Stomach smooth muscle (tissue), 2 donors: ENCODE results near the gene CLEC3B.

Source experiments
- H3K27ac ChIP-seq: one replicate; pipeline ENCODE4 v1.7.0; 2013; ENCODE audit warnings: mild to moderate bottlenecking, low read length, inconsistent platforms
- H3K27me3 ChIP-seq, 2 donors: one replicate each; pipeline ENCODE4 v1.7.0; 2013; ENCODE audit warnings: low read length in 2 of 2; ENCODE audit not compliant: insufficient read depth in 2 of 2, control insufficient read depth in 1 of 2
- H3K36me3 ChIP-seq, 2 donors: one replicate each; pipeline ENCODE4 v1.7.0; 2013; ENCODE audit warnings: low read length in 2 of 2; ENCODE audit not compliant: control insufficient read depth in 2 of 2, insufficient read depth in 2 of 2
- H3K4me1 ChIP-seq: one replicate; pipeline ENCODE4 v1.7.0; 2013; ENCODE audit warnings: low read length; ENCODE audit not compliant: control insufficient read depth, insufficient read depth
- H3K4me3 ChIP-seq, 2 donors: one replicate each; pipeline ENCODE4 v1.7.0; 2013; ENCODE audit warnings: low read length in 2 of 2
- H3K9ac ChIP-seq, 2 donors: one replicate each; pipeline ENCODE4 v1.7.0; 2013; ENCODE audit warnings: low read length in 2 of 2, mild to moderate bottlenecking in 1 of 2
- H3K9me3 ChIP-seq, 2 donors: one replicate each; pipeline ENCODE4 v1.7.0; 2013; ENCODE audit warnings: low read length in 2 of 2; ENCODE audit not compliant: control insufficient read depth in 2 of 2
- donor health status: healthy.
- donor health status: Pancreatic carcinoma.

CLEC3B gene

DNA sequence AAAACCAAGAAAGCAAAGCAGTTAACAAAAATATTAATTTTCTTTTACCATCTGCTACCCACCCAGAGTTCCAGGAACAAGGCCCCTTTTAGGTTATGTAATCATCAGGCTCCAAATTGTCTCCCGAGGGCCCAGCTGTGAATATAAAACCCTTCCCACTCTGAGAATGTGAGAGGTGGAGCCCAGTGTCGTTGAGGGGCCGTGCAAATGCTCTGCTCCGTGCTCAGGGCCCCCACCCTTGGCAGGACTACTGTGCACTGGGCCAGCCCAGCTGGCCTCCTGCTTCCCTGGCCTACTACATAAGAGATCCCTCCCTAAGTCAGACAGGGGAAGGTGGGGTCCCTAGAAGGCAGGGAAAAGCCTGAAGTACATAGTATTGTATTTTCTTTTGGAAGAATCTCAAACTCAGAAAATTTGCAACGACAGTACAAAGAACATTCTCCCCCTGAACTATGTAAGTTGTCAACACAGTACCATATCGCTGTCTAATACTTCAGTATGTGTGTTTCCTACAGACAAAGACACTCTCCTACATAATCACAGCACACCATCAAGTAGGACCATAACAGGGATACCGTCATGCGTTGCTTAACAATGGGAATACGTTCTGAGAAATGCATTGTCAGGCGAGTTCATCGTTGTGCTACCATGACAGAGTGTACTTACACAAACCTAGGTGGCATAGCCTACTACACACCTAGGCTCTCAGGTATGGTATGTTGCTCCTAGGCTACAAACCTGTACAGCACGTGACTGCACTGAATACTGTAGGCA, 4.4 kb upstream of the CLEC3B start:
- peak overlapping the region; percentile 46 for H3K27ac ChIP-seq
- H3K4me1 ChIP-seq: peaks cover 27% of the 10 kb centered on the region
- H3K4me3 ChIP-seq: no peak overlapping the region
- no peaks in the 10 kb centered on the region for H3K27me3 ChIP-seq
- no peak overlapping the region for H3K9ac ChIP-seq
- no peaks in the 10 kb centered on the region for H3K9me3 ChIP-seq
- H3K36me3 ChIP-seq: no peaks in the 10 kb centered on the region

GRCh38 chr3:45023675-45024074, 2.4 kb upstream of the CLEC3B start:
- Histone ChIP-seq H3K27ac (no peak overlapping the region), H3K4me1 (peaks cover 41% of the 10 kb centered on the region), H3K9ac (no peak overlapping the region), H3K9me3 (no peaks in the 10 kb centered on the region), H3K36me3 (no peaks in the 10 kb centered on the region), H3K4me3 (no peak overlapping the region), H3K27me3 (no peaks in the 10 kb centered on the region)

DNA sequence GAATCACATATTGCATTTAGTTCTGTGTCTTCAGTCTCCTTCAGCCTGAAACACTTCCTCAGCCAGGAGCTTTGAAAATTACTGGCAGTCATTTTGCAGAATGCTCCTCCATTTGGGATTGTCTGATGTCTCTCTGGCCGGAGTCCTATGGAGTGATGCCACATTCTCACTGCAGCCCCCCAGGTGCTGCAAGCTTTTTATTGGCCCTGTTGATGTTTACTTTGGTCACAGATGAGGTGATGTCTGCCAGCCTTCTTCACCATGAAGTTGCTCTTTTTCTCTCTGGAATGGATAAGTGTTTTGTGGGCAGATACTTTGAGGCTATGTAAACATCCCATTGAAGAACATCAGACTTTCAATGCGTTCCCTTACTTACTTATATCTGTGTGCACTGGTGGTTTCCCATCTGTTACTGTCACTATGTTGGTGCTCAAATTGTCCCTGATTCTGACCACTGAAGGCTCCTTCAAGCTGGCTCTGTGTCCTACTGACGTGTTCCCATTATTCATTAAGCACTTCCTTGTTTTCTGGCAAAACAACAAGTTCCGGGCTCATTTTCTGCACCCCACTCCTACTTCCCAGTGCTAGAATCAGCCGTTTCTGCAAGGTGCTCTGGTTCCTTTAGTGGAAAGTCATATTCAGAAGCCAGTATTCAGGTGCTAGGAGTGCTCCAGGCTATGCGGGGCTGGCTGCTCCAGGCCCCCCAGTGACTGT, 1.4 kb upstream of the CLEC3B start:
- Histone ChIP-seq H3K36me3 (no peaks in the 10 kb centered on the region), H3K4me1 (peaks cover 47% of the 10 kb centered on the region), H3K4me3 (no peak overlapping the region), H3K27ac (peak overlapping the region; percentile 67), H3K27me3 (no peaks in the 10 kb centered on the region), H3K9ac (no peak overlapping the region), H3K9me3 (no peaks in the 10 kb centered on the region)

DNA sequence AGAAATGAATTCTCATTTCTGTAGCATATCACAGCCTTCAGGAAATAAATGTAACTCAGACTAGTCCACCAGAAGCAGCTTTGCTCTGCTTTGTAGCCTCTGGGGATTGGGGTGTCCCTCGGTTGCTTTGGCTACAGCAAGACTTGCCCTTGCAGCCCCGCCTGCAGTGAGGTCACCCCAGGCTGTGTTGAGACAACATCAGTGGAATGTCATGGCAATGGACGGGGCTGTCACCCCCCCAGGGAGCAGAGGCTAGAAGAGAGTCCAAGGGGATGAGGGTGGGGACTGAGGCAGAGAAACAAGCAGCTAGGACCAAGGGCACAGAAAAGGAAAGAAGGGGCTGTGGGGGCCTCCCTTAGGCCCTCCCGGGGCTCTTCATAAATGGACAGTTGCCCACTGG, 854 bp downstream of the CLEC3B start:
- Histone ChIP-seq H3K4me1 (peaks cover 43% of the 10 kb centered on the region), H3K27me3 (no peaks in the 10 kb centered on the region), H3K27ac (peak overlapping the region; percentile 67), H3K4me3 (peak overlapping the region in 1 of 2 donors; percentile 70), H3K36me3 (peaks cover 0 to 6% of the 10 kb centered on the region in 2 donors), H3K9me3 (no peaks in the 10 kb centered on the region), H3K9ac (peak overlapping the region in 1 of 2 donors; percentile 51)

DNA sequence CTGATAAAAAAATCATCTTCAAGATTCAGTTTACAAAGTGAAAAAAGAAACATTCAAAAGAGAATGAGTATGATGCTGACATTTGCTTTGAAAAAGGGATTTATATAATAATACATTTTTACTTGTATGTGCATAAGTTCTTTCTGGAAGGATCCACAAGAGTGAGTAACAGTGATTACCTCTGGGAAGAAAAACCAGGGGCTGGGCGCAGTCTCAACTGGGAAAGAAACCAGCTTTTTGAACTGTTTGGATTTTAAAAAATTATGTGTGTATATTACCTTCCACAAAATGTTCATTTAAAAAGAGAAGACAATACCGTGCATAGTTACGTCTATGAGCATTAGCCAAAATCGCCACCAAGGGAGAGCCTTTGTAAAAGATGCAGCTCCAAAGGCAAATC, 1.3 kb downstream of the CLEC3B start:
- Histone ChIP-seq H3K9me3 (no peaks in the 10 kb centered on the region), H3K4me3 (peak overlapping the region in 1 of 2 donors; percentile 70), H3K36me3 (peaks cover 0 to 10% of the 10 kb centered on the region in 2 donors), H3K9ac (no peak overlapping the region), H3K27me3 (no peaks in the 10 kb centered on the region), H3K27ac (peak overlapping the region; percentile 67), H3K4me1 (peaks cover 45% of the 10 kb centered on the region)

DNA sequence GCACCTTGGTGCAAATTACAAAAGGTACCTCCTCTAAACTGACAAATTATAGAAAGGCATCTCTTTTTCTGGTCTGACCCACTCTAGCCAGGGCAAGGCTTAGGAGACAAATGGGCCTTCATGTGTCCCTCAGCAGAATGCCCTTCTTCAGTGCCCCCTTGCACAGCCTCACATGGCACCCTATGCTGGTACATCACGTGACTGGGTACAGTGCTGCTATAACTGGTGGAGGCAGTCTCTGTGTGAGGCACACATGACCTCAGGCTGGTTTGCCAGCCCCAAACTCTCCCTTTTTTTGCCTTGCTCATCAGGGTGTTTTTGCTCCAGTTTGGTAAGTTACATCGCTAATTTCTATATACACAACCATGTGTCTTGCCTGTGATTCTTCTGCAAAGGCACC, 3.1 kb downstream of the CLEC3B start:
- Histone ChIP-seq H3K4me3 (peak overlapping the region in 1 of 2 donors; percentile 22), H3K36me3 (peaks cover 0 to 11% of the 10 kb centered on the region in 2 donors), H3K9ac (no peak overlapping the region), H3K9me3 (no peaks in the 10 kb centered on the region), H3K27me3 (no peaks in the 10 kb centered on the region), H3K27ac (no peak overlapping the region), H3K4me1 (peaks cover 52% of the 10 kb centered on the region)

GRCh38 chr3:45029661-45030060, 3.6 kb downstream of the CLEC3B start:
- peak overlapping the region in 1 of 2 donors; percentile 22 for H3K4me3 ChIP-seq

GRCh38 chr3:45031531-45031930, 5.4 kb downstream of the CLEC3B start:
- no peak overlapping the region for H3K4me3 ChIP-seq
- peaks cover 0 to 11% of the 10 kb centered on the region in 2 donors for H3K36me3 ChIP-seq
- no peak overlapping the region for H3K9ac ChIP-seq
- H3K27ac ChIP-seq: no peak overlapping the region
- H3K9me3 ChIP-seq: no peaks in the 10 kb centered on the region
- H3K27me3 ChIP-seq: no peaks in the 10 kb centered on the region
- H3K4me1 ChIP-seq: peaks cover 47% of the 10 kb centered on the region

More at GRCh38 chr3:45029661-45030060, 3.6 kb downstream of the CLEC3B start:
- no peak overlapping the region for H3K9ac ChIP-seq
- no peak overlapping the region for H3K27ac ChIP-seq
- no peaks in the 10 kb centered on the region for H3K9me3 ChIP-seq
- H3K27me3 ChIP-seq: no peaks in the 10 kb centered on the region
- peaks cover 52% of the 10 kb centered on the region for H3K4me1 ChIP-seq
- H3K36me3 ChIP-seq: peaks cover 0 to 11% of the 10 kb centered on the region in 2 donors

- H3K27me3 ChIP-seq: no peaks in the 10 kb centered on the region
- H3K9ac ChIP-seq: no peak overlapping the region
- peaks cover 46% of the 10 kb centered on the region for H3K4me1 ChIP-seq
- H3K36me3 ChIP-seq: peaks cover 0 to 11% of the 10 kb centered on the region in 2 donors
- no peak overlapping the region for H3K4me3 ChIP-seq
- H3K9me3 ChIP-seq: no peaks in the 10 kb centered on the region
- no peak overlapping the region for H3K27ac ChIP-seq
Measured at GRCh38 chr3:45032113-45032512, 6.0 kb downstream of the CLEC3B start.

- no peak overlapping the region for H3K9ac ChIP-seq
Measured at GRCh38 chr3:45033791-45034190, 7.7 kb downstream of the CLEC3B start.

More at GRCh38 chr3:45033791-45034190, 7.7 kb downstream of the CLEC3B start:
- Histone ChIP-seq H3K4me3 (no peak overlapping the region), H3K9me3 (no peaks in the 10 kb centered on the region), H3K36me3 (peaks cover 0 to 11% of the 10 kb centered on the region in 2 donors), H3K27ac (no peak overlapping the region), H3K27me3 (no peaks in the 10 kb centered on the region), H3K4me1 (peaks cover 35% of the 10 kb centered on the region)
